Measurements from ENCODE around the gene CDHR1. TPM values are rescaled to one million over a fixed set of nuclear protein-coding genes. Genes with fewer than 3 reads are reported as not detected.
"Not testable (repeated sequence)": the region's sequence is repeated elsewhere in the genome, so short reads cannot be mapped to it uniquely, and the experiment has no call there.

Gene CDHR1
- total RNA-seq, 1 donor from 2014 or later: 6.1 TPM

GRCh38 chr10:84176351-84176750 is 18.0 kb upstream of the CDHR1 start:
- Mint-ChIP-seq H3K9me3 (ENCODE audit: unreplicated experiment) (peaks cover 6% of the 10 kb centered on the region), H3K27ac (ENCODE audit: unreplicated experiment) (no peak overlapping the region)
- DNase-seq: no peak

GRCh38 chr10:84176836-84177474 is 17.4 kb upstream of the CDHR1 start:
- Mint-ChIP-seq H3K9me3 (ENCODE audit: unreplicated experiment) (peaks cover 6% of the 10 kb centered on the region), H3K4me1 (ENCODE audit: low read depth, unreplicated experiment) (no peaks in the 10 kb centered on the region), H3K4me3 (ENCODE audit: unreplicated experiment) (no peak overlapping the region), H3K36me3 (ENCODE audit: unreplicated experiment) (no peaks in the 10 kb centered on the region), H3K27me3 (ENCODE audit: unreplicated experiment) (peaks cover 2% of the 10 kb centered on the region), H3K27ac (ENCODE audit: unreplicated experiment) (no peak overlapping the region)
- TF ChIP-seq CTCF (IDR thresholded peaks at IDR 0.05; ENCODE audit: partially characterized antibody, unreplicated experiment): no peak
- no peak for DNase-seq

More at GRCh38 chr10:84176351-84176750, 18.0 kb upstream of the CDHR1 start:
- H3K36me3 Mint-ChIP-seq (ENCODE audit: unreplicated experiment): peaks cover under 1% of the 10 kb centered on the region
- peaks cover 2% of the 10 kb centered on the region for H3K27me3 Mint-ChIP-seq (ENCODE audit: unreplicated experiment)
- TF ChIP-seq CTCF (IDR thresholded peaks at IDR 0.05; ENCODE audit: partially characterized antibody, unreplicated experiment): no peak
- no peak overlapping the region for H3K4me3 Mint-ChIP-seq (ENCODE audit: unreplicated experiment)
- no peaks in the 10 kb centered on the region for H3K4me1 Mint-ChIP-seq (ENCODE audit: low read depth, unreplicated experiment)

GRCh38 chr10:84177541-84178141 is 16.7 kb upstream of the CDHR1 start:
- no peak overlapping the region for H3K4me3 Mint-ChIP-seq (ENCODE audit: unreplicated experiment)
- DNase-seq: no peak

GRCh38 chr10:84178160-84178609 is 16.2 kb upstream of the CDHR1 start:
- Mint-ChIP-seq H3K4me1 (ENCODE audit: low read depth, unreplicated experiment) (no peaks in the 10 kb centered on the region), H3K27ac (ENCODE audit: unreplicated experiment) (no peak overlapping the region), H3K4me3 (ENCODE audit: unreplicated experiment) (no peak overlapping the region), H3K36me3 (ENCODE audit: unreplicated experiment) (no peaks in the 10 kb centered on the region), H3K27me3 (ENCODE audit: unreplicated experiment) (peaks cover 2% of the 10 kb centered on the region), H3K9me3 (ENCODE audit: unreplicated experiment) (peaks cover 2% of the 10 kb centered on the region)
- no peak for TF ChIP-seq CTCF (IDR thresholded peaks at IDR 0.05; ENCODE audit: partially characterized antibody, unreplicated experiment)
- DNase-seq: no peak

More at GRCh38 chr10:84177541-84178141, 16.7 kb upstream of the CDHR1 start:
- Mint-ChIP-seq H3K27me3 (ENCODE audit: unreplicated experiment) (peaks cover 2% of the 10 kb centered on the region), H3K4me1 (ENCODE audit: low read depth, unreplicated experiment) (no peaks in the 10 kb centered on the region), H3K9me3 (ENCODE audit: unreplicated experiment) (peaks cover 2% of the 10 kb centered on the region), H3K36me3 (ENCODE audit: unreplicated experiment) (no peaks in the 10 kb centered on the region), H3K27ac (ENCODE audit: unreplicated experiment) (no peak overlapping the region)
- no peak for TF ChIP-seq CTCF (IDR thresholded peaks at IDR 0.05; ENCODE audit: partially characterized antibody, unreplicated experiment)

- Mint-ChIP-seq H3K9me3 (ENCODE audit: unreplicated experiment) (peaks cover 2% of the 10 kb centered on the region), H3K27ac (ENCODE audit: unreplicated experiment) (no peak overlapping the region), H3K4me3 (ENCODE audit: unreplicated experiment) (no peak overlapping the region)
These were observed 15.2 kb upstream of the CDHR1 start for GRCh38 chr10:84179059-84179710.

GRCh38 chr10:84180386-84180785 is 14.0 kb upstream of the CDHR1 start:
- H3K27ac Mint-ChIP-seq (ENCODE audit: unreplicated experiment); DNase-seq; H3K36me3 Mint-ChIP-seq (ENCODE audit: unreplicated experiment); H3K4me1 Mint-ChIP-seq (ENCODE audit: low read depth, unreplicated experiment); H3K9me3 Mint-ChIP-seq (ENCODE audit: unreplicated experiment); H3K27me3 Mint-ChIP-seq (ENCODE audit: unreplicated experiment); H3K4me3 Mint-ChIP-seq (ENCODE audit: unreplicated experiment): not testable (repeated sequence)

More at GRCh38 chr10:84179059-84179710, 15.2 kb upstream of the CDHR1 start:
- H3K27me3 Mint-ChIP-seq (ENCODE audit: unreplicated experiment): peaks cover 2% of the 10 kb centered on the region
- no peaks in the 10 kb centered on the region for H3K36me3 Mint-ChIP-seq (ENCODE audit: unreplicated experiment)
- DNase-seq: no peak
- H3K4me1 Mint-ChIP-seq (ENCODE audit: low read depth, unreplicated experiment): no peaks in the 10 kb centered on the region
- TF ChIP-seq CTCF (IDR thresholded peaks at IDR 0.05; ENCODE audit: partially characterized antibody, unreplicated experiment): no peak
